Kidney (tissue), 14 donors: ENCODE measurements around the gene CD27. TPM values are rescaled to one million over a fixed set of nuclear protein-coding genes. Genes with fewer than 3 reads are reported as not detected.
A peak's percentile ranks its signal among the peaks of the same experiment; 100 is the strongest.

ENCODE experiments used
- DNase-seq, 5 donors: peaks; one replicate each; pipeline ENCODE4 v3.0.0-alpha.2; 2013 to 2020
- FAIRE-seq: peaks from 2 replicates; lab custom pipeline; 2012; peaks lifted over from hg19 to GRCh38; lab: Jason Lieb, UNC
- H3K27ac ChIP-seq, 2 donors: one replicate each; pipeline ENCODE4 v1.7.0; 2013; ENCODE audit warnings: low read depth in 2 of 2, low read length in 2 of 2, inconsistent platforms in 1 of 2
- H3K27me3 ChIP-seq: one replicate; pipeline ENCODE4 v1.7.1; 2013; ENCODE audit warnings: low read length, inconsistent platforms; ENCODE audit not compliant: control insufficient read depth, insufficient read depth
- H3K36me3 ChIP-seq, 3 donors: one replicate each; pipeline versions ENCODE4 v1.7.0 to v1.7.1; 2013; ENCODE audit warnings: low read length in 3 of 3, control low read depth in 1 of 3, inconsistent platforms in 1 of 3; ENCODE audit not compliant: insufficient read depth in 3 of 3, control insufficient read depth in 2 of 3
- H3K4me1 ChIP-seq, 3 donors: one replicate each; pipeline versions ENCODE4 v1.7.0 to v1.7.1; 2013; ENCODE audit warnings: low read length in 3 of 3, inconsistent platforms in 1 of 3, low read depth in 1 of 3; ENCODE audit not compliant: control insufficient read depth in 2 of 3, insufficient read depth in 2 of 3
- H3K4me3 ChIP-seq, 3 donors: one replicate each; pipeline versions ENCODE4 v1.7.0 to v1.8.1; 2013; ENCODE audit warnings: low read length in 3 of 3, control low read depth in 1 of 3, inconsistent platforms in 1 of 3
- H3K9ac ChIP-seq, 3 donors: one replicate each; pipeline versions ENCODE4 v1.7.0 to v1.7.1; 2013; ENCODE audit warnings: low read length in 3 of 3, control low read depth in 1 of 3, inconsistent platforms in 1 of 3
- H3K9me3 ChIP-seq, 3 donors: one replicate each; pipeline versions ENCODE4 v1.7.0 to v1.7.1; 2013; ENCODE audit warnings: low read length in 3 of 3, control low read depth in 1 of 3, inconsistent platforms in 1 of 3; ENCODE audit not compliant: control insufficient read depth in 2 of 3, insufficient read depth in 1 of 3
- CTCF ChIP-seq: IDR thresholded peaks from 3 replicates; pipeline ENCODE4 v1.5.1; 2012; ENCODE audit warnings: mild to moderate bottlenecking, moderate library complexity, borderline replicate concordance; ENCODE audit not compliant: insufficient read depth; ENCODE audit errors: extremely low read depth
- intact Hi-C: fragments of 100-400 bp; cut with DNase I; formaldehyde crosslinking; loops from one replicate; pipeline ENCODE4 v1.11.1; 2022
- polyA plus RNA-seq: library from polyadenylated mRNA; stranded (reverse); fragments of 350-450 nt; fragmentation: Illumina TruSeq; extraction: RNeasy Lipid Tissue Mini Kit (QIAGEN cat#74804); gene quantifications from one replicate; pipeline ENCODE4 v1.2.3, GENCODE V29; 2014; ENCODE audit warnings: low read depth, low replicate concordance; ENCODE audit not compliant: insufficient read depth
- total RNA-seq: library from RNA; stranded (reverse); fragmentation: NEBNext Ultra II Directional; extraction: Animal tissue kit (Norgen Biotek cat#: 25700); gene quantifications from one replicate; pipeline ENCODE4 v1.2.1, GENCODE V29; 2021
- donor health status: control.
- donor health status: control.
- donor health status: control.
- donor health status: control.
- donor health status: control.
- donor health status: DM: yes; HTN: yes; CAD: no.
- donor health status: Normal renal cell carcinoma (clear cell type).

The CD27 gene
- total and polyA plus RNA-seq, 2 donors from 2014 or later = 6.6 TPM; not detected in 1

DNA sequence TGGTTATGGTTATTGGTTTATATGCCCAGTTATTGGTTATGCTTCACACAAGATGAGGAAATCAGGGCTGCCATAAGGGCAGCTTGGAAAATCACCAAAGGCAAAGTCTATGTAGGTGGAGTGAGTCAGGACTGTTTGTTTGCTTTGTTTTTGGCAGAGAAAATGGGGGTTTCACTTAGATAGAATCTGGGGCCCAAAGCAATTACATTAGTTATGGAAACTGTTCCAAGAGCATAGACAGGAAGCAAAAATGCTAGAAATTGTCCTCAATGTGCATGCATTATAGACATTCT lies 23.5 kb downstream of the CD27 start:
- intact Hi-C loops = loop anchor here (10.0 kb wide), 1 partner anchor 53 kb away; no protein-coding TSS in a partner anchor
- FAIRE-seq = no peak

DNA sequence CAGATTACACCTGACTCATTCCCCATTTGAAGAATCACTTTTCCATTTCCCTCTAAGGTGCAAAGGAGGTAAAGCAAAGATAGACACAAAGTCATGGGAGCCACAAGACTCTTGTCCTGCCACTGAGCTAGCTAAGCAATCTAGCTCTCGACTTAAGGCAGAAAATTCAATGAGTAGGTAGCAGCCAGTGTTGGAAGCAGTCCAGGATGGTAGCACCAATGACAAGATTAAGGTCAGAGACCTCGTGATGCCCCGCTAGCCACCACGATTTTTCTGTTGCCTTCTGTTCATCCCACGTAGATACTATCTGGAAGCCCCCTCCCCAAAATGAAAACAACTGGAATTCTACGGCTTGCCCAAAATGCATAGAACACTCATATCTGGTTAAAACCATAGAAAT lies 24.3 kb downstream of the CD27 start:
- H3K27me3 ChIP-seq = no peaks in the 10 kb centered on the region
- intact Hi-C loops = loop anchor here (10.0 kb wide), 1 partner anchor 54 kb away; no protein-coding TSS in a partner anchor
- FAIRE-seq (no peak), DNase-seq (no peak)
- H3K4me1 ChIP-seq = peaks cover 3 to 12% (median 4%) of the 10 kb centered on the region in 3 donors
- peaks cover 0 to 11% (median 2%) of the 10 kb centered on the region in 3 donors for H3K36me3 ChIP-seq
- H3K9me3 ChIP-seq = no peaks in the 10 kb centered on the region
- no peak overlapping the region for H3K4me3 ChIP-seq
- H3K27ac ChIP-seq = no peak overlapping the region
- no peak overlapping the region for H3K9ac ChIP-seq
- TF ChIP-seq CTCF = no peak

More for the DNA sequence above, 23.5 kb downstream of the CD27 start:
- no peak overlapping the region for H3K27ac ChIP-seq
- no peaks in the 10 kb centered on the region for H3K9me3 ChIP-seq
- H3K9ac ChIP-seq = no peak overlapping the region
- no peak for DNase-seq
- TF ChIP-seq CTCF = no peak
- no peaks in the 10 kb centered on the region for H3K27me3 ChIP-seq
- H3K4me3 ChIP-seq = no peak overlapping the region
- H3K4me1 ChIP-seq = peaks cover 3 to 12% (median 4%) of the 10 kb centered on the region in 3 donors
- peaks cover 0 to 15% (median 2%) of the 10 kb centered on the region in 3 donors for H3K36me3 ChIP-seq

- peak overlapping the region; percentile 69 to 80 for H3K27ac ChIP-seq
- H3K4me3 ChIP-seq = peak overlapping the region; percentile 76 to 91 (median 78)
- DNase-seq (peak in 1 of 5 donors; percentile 8), FAIRE-seq (no peak)
- H3K9ac ChIP-seq = peak overlapping the region; percentile 29 to 80 (median 80)
- peaks cover 0 to 6% (median 2%) of the 10 kb centered on the region in 3 donors for H3K36me3 ChIP-seq
- intact Hi-C loops = loop anchor here (10.0 kb wide), 1 partner anchor 55 kb away; no protein-coding TSS in a partner anchor
- no peaks in the 10 kb centered on the region for H3K9me3 ChIP-seq
- peaks cover 3 to 12% (median 4%) of the 10 kb centered on the region in 3 donors for H3K4me1 ChIP-seq
- H3K27me3 ChIP-seq = no peaks in the 10 kb centered on the region
- TF ChIP-seq CTCF = no peak
Observed at GRCh38 chr12:6469609-6470374, 25.0 kb downstream of the CD27 start.
